Keratinocyte (primary cell): ENCODE measurements around the gene QPCT. TPM values are rescaled to one million over a fixed set of nuclear protein-coding genes. Genes with fewer than 3 reads are reported as not detected.

ENCODE experiments used
- DNase-seq: peaks from one replicate; pipeline ENCODE4 v3.0.0-alpha.2; 2011; ENCODE audit warnings: low read depth, missing footprints, low spot score
- FAIRE-seq: peaks from 2 replicates; lab custom pipeline; 2011; peaks lifted over from hg19 to GRCh38; lab: Jason Lieb, UNC
- H2AFZ ChIP-seq: 2 replicates; pipeline ENCODE4 v1.6.0; 2012; ENCODE audit warnings: low read length, control low read depth, inconsistent platforms; ENCODE audit not compliant: control insufficient read depth
- H3K27ac ChIP-seq: 2 replicates; pipeline ENCODE4 v1.5.1; 2011; ENCODE audit warnings: low read length; ENCODE audit not compliant: control insufficient read depth, insufficient read depth
- H3K27me3 ChIP-seq: 3 replicates; pipeline ENCODE4 v1.6.0; 2011; ENCODE audit warnings: low read length; ENCODE audit not compliant: control insufficient read depth, insufficient read depth; ENCODE audit errors: extremely low read depth
- H3K36me3 ChIP-seq, 2 experiments: 2 replicates in 1 of 2; 3 replicates in 1 of 2; pipeline ENCODE4 v1.5.1; 2011; ENCODE audit warnings: low read length in 2 of 2, mild to moderate bottlenecking in 1 of 2; ENCODE audit not compliant: control insufficient read depth in 2 of 2, insufficient read depth in 2 of 2; ENCODE audit errors: extremely low read depth in 1 of 2
- H3K4me1 ChIP-seq: 3 replicates; pipeline ENCODE4 v1.5.1; 2011; ENCODE audit warnings: low read length; ENCODE audit not compliant: control insufficient read depth, insufficient read depth; ENCODE audit errors: extremely low read depth
- H3K4me2 ChIP-seq: 3 replicates; pipeline ENCODE4 v1.6.0; 2011; ENCODE audit warnings: low read depth, low read length; ENCODE audit not compliant: control insufficient read depth, insufficient read depth; ENCODE audit errors: extremely low read depth
- H3K4me3 ChIP-seq, 3 experiments: fragments of 200-600 bp in 1 of 3; sonication (generic) in 1 of 3; 2 replicates in 2 of 3; 3 replicates in 1 of 3; pipeline ENCODE4 v1.5.1; 2011 to 2016; ENCODE audit warnings: low read length in 3 of 3, mild to moderate bottlenecking in 3 of 3, control low read depth in 2 of 3, inconsistent platforms in 1 of 3, low read depth in 1 of 3, mixed read lengths in 1 of 3, mixed run types in 1 of 3, moderate library complexity in 1 of 3; ENCODE audit not compliant: control insufficient read depth in 2 of 3, insufficient read depth in 2 of 3; ENCODE audit errors: extremely low read depth in 1 of 3
- H3K79me2 ChIP-seq: 2 replicates; pipeline ENCODE4 v1.6.0; 2012; ENCODE audit warnings: low read length; ENCODE audit not compliant: control insufficient read depth, insufficient read depth
- H3K9ac ChIP-seq: 3 replicates; pipeline ENCODE4 v1.6.0; 2011; ENCODE audit warnings: low read length; ENCODE audit not compliant: control insufficient read depth, insufficient read depth; ENCODE audit errors: extremely low read depth
- H3K9me1 ChIP-seq: 3 replicates; pipeline ENCODE4 v1.6.0; 2011; ENCODE audit warnings: low read length; ENCODE audit not compliant: control insufficient read depth, insufficient read depth; ENCODE audit errors: extremely low read depth
- H3K9me3 ChIP-seq: 2 replicates; pipeline ENCODE4 v1.5.1; 2012; ENCODE audit warnings: low read depth, low read length; ENCODE audit not compliant: control insufficient read depth
- H4K20me1 ChIP-seq: 3 replicates; pipeline ENCODE4 v1.6.0; 2011; ENCODE audit warnings: low read length; ENCODE audit not compliant: control insufficient read depth, insufficient read depth; ENCODE audit errors: extremely low read depth
- CTCF ChIP-seq, 3 experiments: IDR thresholded peaks in 1 of 3; conservative IDR thresholded peaks in 1 of 3; optimal IDR thresholded peaks in 1 of 3; 2 replicates in 2 of 3; 3 replicates in 1 of 3; pipeline versions ENCODE3 to v1.5.1; 2011; ENCODE audit warnings: low read length in 3 of 3, mild to moderate bottlenecking in 3 of 3, moderate library complexity in 2 of 3, control low read depth in 1 of 3, inconsistent platforms in 1 of 3; ENCODE audit not compliant: insufficient read depth in 2 of 3; ENCODE audit errors: extremely low read depth in 1 of 3
- EZH2 ChIP-seq: IDR thresholded peaks from one replicate; pipeline ENCODE4 v1.6.1; 2012; ENCODE audit warnings: inconsistent platforms, mild to moderate bottlenecking, low read length, moderate library complexity
- dilution Hi-C: fragments of 300-500 bp; cut with MboI; formaldehyde crosslinking; loops from one replicate; pipeline ENCODE4 v1.7.0; 2020; ENCODE audit warnings: low sequenced_read_pairs; ENCODE audit not compliant: extremely low pct_ligation_motif_present
- polyA plus RNA-seq, 5 experiments: library from polyadenylated mRNA; depleted of rRNA in 3 of 5; stranded (reverse) in 3 of 5; stranded (forward) in 1 of 5; unstranded in 1 of 5; fragments of >200 nt; gene quantifications; 1 replicate in 1 of 5; 2 replicates in 3 of 5; 3 replicates in 1 of 5; pipeline versions ENCODE4 v1.2.1 to v1.2.3, GENCODE V29; 2011 to 2012; ENCODE audit warnings: missing spikeins in 2 of 5, low read depth in 1 of 5, low replicate concordance in 1 of 5

Gene QPCT
- polyA plus RNA-seq, 1 donor (not counting 4 experiments of a cell fraction or from before 2014, with no cell fraction given) = 11.6 TPM

DNA sequence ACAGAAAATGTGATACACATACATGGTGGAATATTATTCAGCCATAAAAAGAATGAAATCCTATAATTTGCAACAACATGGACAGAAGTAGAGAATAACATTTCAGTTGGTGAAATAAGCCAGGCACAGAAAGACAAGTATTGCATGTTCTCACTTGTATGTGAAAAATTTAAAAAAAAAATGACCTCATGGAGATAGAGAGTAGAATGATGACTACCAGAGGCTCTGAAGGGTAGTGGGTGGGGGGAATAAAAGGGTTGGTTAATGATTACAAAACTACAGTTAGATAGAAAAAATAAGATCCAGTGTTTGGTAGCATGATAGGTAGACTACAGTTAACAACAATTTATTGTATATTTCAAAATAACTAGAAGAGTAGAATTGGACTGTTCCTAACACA, 44.3 kb upstream of the QPCT start:
- FAIRE-seq (no peak), DNase-seq (no peak)
- TF ChIP-seq EZH2 = no peak
- H3K79me2 ChIP-seq = peaks cover 68% of the 10 kb centered on the region
- H2AFZ ChIP-seq = no peak overlapping the region
- H3K9me3 ChIP-seq = no peaks in the 10 kb centered on the region
- peaks cover 0 to 8% of the 10 kb centered on the region in 2 experiments for H3K36me3 ChIP-seq
- no peak overlapping the region for H3K9ac ChIP-seq
- H3K27ac ChIP-seq = no peak overlapping the region
- H3K27me3 ChIP-seq = no peaks in the 10 kb centered on the region
- no peak overlapping the region for H3K4me3 ChIP-seq
- H3K4me1 ChIP-seq = peaks cover 12% of the 10 kb centered on the region
- H4K20me1 ChIP-seq = no peaks in the 10 kb centered on the region
- H3K4me2 ChIP-seq = no peak overlapping the region
- dilution Hi-C loops = no loop called here
- H3K9me1 ChIP-seq = no peaks in the 10 kb centered on the region

- no peak for DNase-seq
- no peak for FAIRE-seq
- Histone ChIP-seq H3K79me2 (peaks cover 69% of the 10 kb centered on the region), H3K9me3 (no peaks in the 10 kb centered on the region), H2AFZ (no peak overlapping the region), H3K36me3 (peaks cover 0 to 8% of the 10 kb centered on the region in 2 experiments), H4K20me1 (no peaks in the 10 kb centered on the region), H3K27ac (no peak overlapping the region), H3K4me1 (peaks cover 12% of the 10 kb centered on the region), H3K9ac (no peak overlapping the region), H3K4me2 (no peak overlapping the region), H3K9me1 (no peaks in the 10 kb centered on the region), H3K27me3 (no peaks in the 10 kb centered on the region), H3K4me3 (no peak overlapping the region)
- TF ChIP-seq EZH2 = no peak
- TF ChIP-seq CTCF (optimal IDR thresholded peaks at IDR 0.05 in 1 of 3, IDR thresholded peaks at IDR 0.05 in 1 of 3, conservative IDR thresholded peaks at IDR 0.05 in 1 of 3; ENCODE audit: extremely low read depth in 1 of 3, insufficient read depth in 2 of 3, low read length in 3 of 3) = no peak
- dilution Hi-C loops = no loop called here
These were observed 43.9 kb upstream of the QPCT start for GRCh38 chr2:37300578-37300977.

- no peak for DNase-seq
- peaks cover 69% of the 10 kb centered on the region for H3K79me2 ChIP-seq
- TF ChIP-seq EZH2 = no peak
- no peak for TF ChIP-seq CTCF (optimal IDR thresholded peaks at IDR 0.05 in 1 of 3, IDR thresholded peaks at IDR 0.05 in 1 of 3, conservative IDR thresholded peaks at IDR 0.05 in 1 of 3; ENCODE audit: extremely low read depth in 1 of 3, insufficient read depth in 2 of 3, low read length in 3 of 3)
These were observed 43.0 kb upstream of the QPCT start for GRCh38 chr2:37301408-37301807.

More at GRCh38 chr2:37301408-37301807, 43.0 kb upstream of the QPCT start:
- Histone ChIP-seq H3K4me1 (peaks cover 12% of the 10 kb centered on the region), H3K4me3 (no peak overlapping the region), H3K9me3 (no peaks in the 10 kb centered on the region), H3K27me3 (no peaks in the 10 kb centered on the region), H3K9ac (no peak overlapping the region), H4K20me1 (no peaks in the 10 kb centered on the region), H3K27ac (no peak overlapping the region), H3K36me3 (peaks cover 0 to 8% of the 10 kb centered on the region in 2 experiments), H3K9me1 (no peaks in the 10 kb centered on the region), H2AFZ (no peak overlapping the region), H3K4me2 (no peak overlapping the region)
- no peak for FAIRE-seq
- dilution Hi-C loops = no loop called here
